Muscle of leg (tissue), 11 donors: ENCODE measurements around the gene GOLT1B. TPM values are rescaled to one million over a fixed set of nuclear protein-coding genes. Genes with fewer than 3 reads are reported as not detected.

Experiments
- DNase-seq: peaks from one replicate; pipeline ENCODE4 v3.0.0; 2013
- H3K27ac ChIP-seq: one replicate; pipeline ENCODE4 v1.5.1; 2013; ENCODE audit warnings: mild to moderate bottlenecking, low read length, control low read depth
- H3K27me3 ChIP-seq: one replicate; pipeline ENCODE4 v1.6.1; 2013; ENCODE audit warnings: low read length; ENCODE audit not compliant: control insufficient read depth, insufficient read depth
- H3K36me3 ChIP-seq: one replicate; pipeline ENCODE4 v1.6.1; 2013; ENCODE audit warnings: low read length; ENCODE audit not compliant: control insufficient read depth, insufficient read depth
- H3K4me1 ChIP-seq: one replicate; pipeline ENCODE4 v1.6.1; 2013; ENCODE audit warnings: low read length; ENCODE audit not compliant: control insufficient read depth, insufficient read depth
- H3K4me3 ChIP-seq: one replicate; pipeline ENCODE4 v1.5.1; 2013; ENCODE audit warnings: low read length, control low read depth
- H3K9me3 ChIP-seq: replicated peaks from 2 replicates; pipeline ENCODE4 v1.6.1; 2013; ENCODE audit warnings: low read depth, low read length; ENCODE audit not compliant: control insufficient read depth
- WGBS: methylation state at CpG from one replicate; pipeline ENCODE4 v1.1.5; 2013; ENCODE audit warnings: missing lambda C conversion rate; ENCODE audit not compliant: insufficient coverage; 5-methylcytosine and 5-hydroxymethylcytosine counted together
- polyA plus RNA-seq, 8 donors: library from polyadenylated mRNA; unstranded; fragments of 120-200 nt; gene quantifications; one replicate each; pipeline versions ENCODE4 v1.2.1 to v1.2.3, GENCODE V29; 2013; ENCODE audit warnings: inconsistent platforms in 1 of 8, low replicate concordance in 1 of 8; ENCODE audit not compliant: insufficient read length in 8 of 8, insufficient read depth in 1 of 8
- total RNA-seq: library from RNA; stranded (reverse); fragments of 120-200 nt; gene quantifications from one replicate; pipeline ENCODE4 v1.2.4, GENCODE V29; 2013

GOLT1B gene
- total and polyA plus RNA-seq, 9 donors: 29.3 to 50.4 (median 39.6) TPM

DNA sequence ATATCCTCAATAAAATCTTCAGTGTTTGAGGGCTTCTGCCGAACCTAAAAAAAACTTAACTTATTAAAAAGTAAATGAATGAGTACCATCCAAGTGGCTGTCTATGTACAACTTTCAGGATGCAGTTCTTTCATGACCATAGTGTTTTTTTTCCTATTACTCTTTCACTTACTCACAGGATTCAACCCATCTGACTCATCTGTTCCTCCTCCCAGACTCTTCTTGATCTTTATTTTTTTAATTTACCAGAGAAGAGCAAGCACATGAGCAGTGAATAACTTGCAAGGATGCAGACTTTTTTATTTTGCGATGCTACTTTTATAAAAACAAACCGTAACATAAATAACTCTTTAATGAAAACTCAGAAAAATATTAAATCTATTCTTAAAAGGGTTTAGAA, 24.6 kb upstream of the GOLT1B start:
- no peak for DNase-seq
- Histone ChIP-seq H3K27ac (no peak overlapping the region), H3K4me3 (no peak overlapping the region), H3K36me3 (peaks cover 39% of the 10 kb centered on the region), H3K9me3 (no peaks in the 10 kb centered on the region), H3K27me3 (no peaks in the 10 kb centered on the region), H3K4me1 (no peaks in the 10 kb centered on the region)
- WGBS: no CpG with 5 or more reads among the region's 3 CpGs

DNA sequence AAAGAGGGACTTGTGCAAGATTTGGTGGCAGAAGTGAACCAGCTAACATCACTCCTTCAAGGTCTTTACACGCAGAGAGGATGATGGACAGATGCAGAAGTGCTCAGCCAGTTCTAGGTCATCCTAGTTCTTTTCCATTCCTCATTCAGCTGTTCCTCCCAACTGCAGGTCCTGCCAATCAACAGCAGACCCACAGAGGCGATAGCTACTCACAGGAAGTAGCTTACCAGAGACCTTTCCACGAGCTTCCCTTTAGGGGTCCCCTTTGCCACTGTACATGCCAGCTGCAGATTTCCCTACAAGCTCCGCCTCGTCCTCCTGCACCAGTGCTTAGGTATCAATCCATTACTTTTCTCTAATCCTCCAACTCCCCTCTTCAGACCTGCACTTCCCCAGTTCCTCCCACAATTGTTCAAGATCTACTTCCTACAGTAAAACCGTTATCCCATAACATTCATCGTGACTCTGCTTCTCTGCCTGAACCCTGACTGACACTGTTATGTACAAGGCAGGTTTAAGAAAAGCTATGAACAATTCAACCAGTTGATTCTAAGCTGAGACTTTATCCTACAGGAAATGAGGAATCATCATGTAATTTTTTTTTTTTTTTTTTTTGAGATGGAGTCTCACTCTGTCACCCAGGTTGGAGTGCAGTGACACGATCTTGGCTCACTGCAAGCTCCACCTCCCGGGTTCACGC, 22.7 kb upstream of the GOLT1B start:
- Histone ChIP-seq H3K4me3 (no peak overlapping the region), H3K27me3 (no peaks in the 10 kb centered on the region), H3K9me3 (no peaks in the 10 kb centered on the region), H3K36me3 (peaks cover 32% of the 10 kb centered on the region), H3K4me1 (no peaks in the 10 kb centered on the region), H3K27ac (no peak overlapping the region)
- no peak for DNase-seq
- WGBS: 85% methylated on average over 5 of the region's 10 CpGs

DNA sequence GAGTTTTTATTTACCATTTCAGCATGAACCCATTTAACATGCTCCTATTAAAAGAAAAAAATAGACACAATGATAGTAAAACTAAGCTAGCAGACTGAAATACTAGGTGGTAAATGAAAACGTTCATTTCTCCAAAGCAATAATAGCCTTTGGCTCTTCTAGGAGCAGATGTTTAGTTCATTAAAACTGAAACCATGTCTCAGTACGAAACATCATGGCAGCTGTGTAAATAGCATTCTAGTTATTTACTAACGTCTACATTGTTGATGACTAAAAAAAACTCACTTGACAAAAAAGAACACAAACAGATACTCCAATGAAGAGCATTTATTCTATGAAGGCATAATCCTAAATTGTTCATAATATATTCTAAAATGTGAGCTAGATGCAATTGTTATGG, 18.1 kb upstream of the GOLT1B start:
- no peaks in the 10 kb centered on the region for H3K9me3 ChIP-seq
- H3K27me3 ChIP-seq: no peaks in the 10 kb centered on the region
- DNase-seq: no peak
- H3K4me1 ChIP-seq: no peaks in the 10 kb centered on the region
- WGBS: no CpG with 5 or more reads among the region's 3 CpGs
- peaks cover 29% of the 10 kb centered on the region for H3K36me3 ChIP-seq
- no peak overlapping the region for H3K4me3 ChIP-seq
- H3K27ac ChIP-seq: no peak overlapping the region

DNA sequence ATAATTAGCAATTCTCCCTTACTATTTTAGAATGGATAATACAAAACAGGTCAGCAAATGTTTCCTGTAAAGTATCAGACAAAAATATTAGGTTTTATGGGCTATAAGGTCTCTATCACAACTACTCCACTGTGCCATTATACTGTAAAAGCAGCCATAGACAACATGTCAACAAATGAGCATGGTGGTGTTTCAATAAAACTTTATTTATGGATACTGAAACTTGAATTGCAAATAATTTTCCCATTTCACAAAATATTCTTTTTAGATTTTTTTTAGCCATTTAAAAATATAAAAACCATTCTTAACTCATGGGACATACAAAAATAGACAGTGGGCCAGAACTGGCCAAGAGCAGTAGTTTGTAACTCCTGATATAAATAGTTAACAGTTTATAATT, 15.6 kb upstream of the GOLT1B start:
- peaks cover 27% of the 10 kb centered on the region for H3K36me3 ChIP-seq
- no peaks in the 10 kb centered on the region for H3K4me1 ChIP-seq
- no peaks in the 10 kb centered on the region for H3K9me3 ChIP-seq
- no peak for DNase-seq
- no peaks in the 10 kb centered on the region for H3K27me3 ChIP-seq
- no peak overlapping the region for H3K4me3 ChIP-seq
- no peak overlapping the region for H3K27ac ChIP-seq

DNA sequence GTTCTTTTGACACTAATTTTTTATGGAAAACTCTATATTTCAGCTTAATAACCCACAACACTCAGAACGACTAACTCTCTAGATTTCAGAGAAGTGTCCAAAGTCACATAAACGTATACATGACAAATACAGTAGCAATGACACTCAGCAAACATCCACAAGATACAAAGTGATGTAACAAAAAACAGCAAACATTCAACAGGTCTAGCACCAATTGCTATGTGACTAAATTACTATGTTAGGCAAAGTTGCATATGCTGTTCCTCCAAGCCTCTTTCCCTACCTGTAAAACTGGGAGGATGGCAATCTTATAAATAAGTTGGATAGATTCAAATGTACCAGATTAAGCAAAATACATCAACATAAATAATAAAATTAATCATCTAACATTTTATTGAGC, 1.8 kb upstream of the GOLT1B start:
- no peak for DNase-seq
- no peak overlapping the region for H3K4me3 ChIP-seq
- H3K4me1 ChIP-seq: peaks cover 12% of the 10 kb centered on the region
- H3K36me3 ChIP-seq: peaks cover 33% of the 10 kb centered on the region
- no peaks in the 10 kb centered on the region for H3K9me3 ChIP-seq
- H3K27ac ChIP-seq: no peak overlapping the region
- no CpG with 5 or more reads among the region's 2 CpGs for WGBS
- no peaks in the 10 kb centered on the region for H3K27me3 ChIP-seq

DNA sequence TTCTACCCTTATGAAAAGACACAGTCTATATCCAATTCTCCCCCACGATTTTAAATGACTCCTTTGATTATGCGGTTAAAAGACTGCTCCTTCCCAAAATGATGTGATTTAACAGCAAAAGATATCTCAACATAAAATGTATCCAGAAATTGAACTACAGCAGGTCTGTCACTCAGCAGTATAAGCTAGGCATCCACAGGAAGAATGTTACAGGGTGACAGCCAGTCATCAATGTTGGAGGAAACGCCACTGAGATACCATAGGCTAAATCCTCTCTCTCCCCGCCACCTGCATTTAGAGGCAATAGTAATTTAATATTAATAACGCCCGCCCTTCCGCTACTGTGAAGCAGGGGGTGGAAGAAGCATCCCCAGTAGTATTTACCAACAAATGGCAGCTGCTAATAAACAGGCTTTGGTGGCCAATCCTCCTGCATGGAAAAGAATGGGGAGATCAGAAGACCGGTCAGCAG, 767 bp upstream of the GOLT1B start:
- H3K4me1 ChIP-seq: peaks cover 12% of the 10 kb centered on the region

DNA sequence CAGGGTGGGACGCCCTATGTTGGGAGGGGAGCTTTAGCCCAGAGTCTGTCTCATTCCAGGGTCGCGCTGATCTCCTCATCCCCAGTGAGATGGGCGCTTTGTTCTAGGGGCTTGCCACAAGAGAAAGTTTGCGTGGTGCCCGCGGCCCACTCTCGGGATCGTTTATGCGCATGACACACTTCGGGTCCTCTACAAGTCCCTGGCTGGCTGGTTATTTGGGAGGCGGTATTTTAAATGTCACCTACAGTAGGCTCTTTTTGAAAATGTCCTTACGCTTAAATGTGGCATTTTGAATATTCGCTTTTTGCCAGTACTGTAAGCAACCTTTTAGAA, 541 bp downstream of the GOLT1B start:
- H3K27ac ChIP-seq: peak overlapping the region; percentile 97
- H3K36me3 ChIP-seq: peaks cover 13% of the 10 kb centered on the region
- 0% methylated on average over 4 of the region's 14 CpGs for WGBS
- H3K27me3 ChIP-seq: no peaks in the 10 kb centered on the region
- DNase-seq: peak; percentile 57
- H3K4me1 ChIP-seq: peaks cover 12% of the 10 kb centered on the region
- no peaks in the 10 kb centered on the region for H3K9me3 ChIP-seq
- peak overlapping the region; percentile 97 for H3K4me3 ChIP-seq

More for the DNA sequence above, 767 bp upstream of the GOLT1B start:
- Histone ChIP-seq H3K27ac (peak overlapping the region; percentile 97), H3K4me3 (peak overlapping the region; percentile 97), H3K27me3 (no peaks in the 10 kb centered on the region), H3K9me3 (no peaks in the 10 kb centered on the region), H3K36me3 (peaks cover 26% of the 10 kb centered on the region)
- 0% methylated on average over 1 of the region's 8 CpGs for WGBS
- DNase-seq: no peak

DNA sequence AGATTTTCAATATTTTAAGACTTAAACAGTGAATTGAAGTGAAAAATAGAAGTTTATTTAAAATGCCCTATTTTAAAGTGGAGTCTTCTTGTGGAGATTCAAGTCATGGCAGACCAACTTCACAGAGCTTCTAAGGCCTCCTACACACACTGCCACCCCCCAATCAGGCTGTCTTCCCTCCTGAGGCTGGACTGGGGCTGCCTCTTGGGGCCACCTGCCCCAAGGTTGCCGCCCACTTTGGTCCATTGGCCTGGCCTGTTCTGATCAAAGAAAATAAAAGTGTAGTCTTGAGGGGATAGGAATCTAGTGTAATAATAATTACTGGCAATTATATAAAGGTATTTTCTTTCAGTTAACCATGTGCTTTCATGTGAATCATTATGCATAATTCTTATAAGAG, 1.3 kb downstream of the GOLT1B start:
- no peak for DNase-seq
- Histone ChIP-seq H3K4me3 (peak overlapping the region; percentile 97), H3K27me3 (no peaks in the 10 kb centered on the region), H3K27ac (no peak overlapping the region), H3K4me1 (peaks cover 12% of the 10 kb centered on the region), H3K9me3 (no peaks in the 10 kb centered on the region), H3K36me3 (peaks cover 6% of the 10 kb centered on the region)
- no CpG with 5 or more reads among the region's 1 CpG for WGBS

DNA sequence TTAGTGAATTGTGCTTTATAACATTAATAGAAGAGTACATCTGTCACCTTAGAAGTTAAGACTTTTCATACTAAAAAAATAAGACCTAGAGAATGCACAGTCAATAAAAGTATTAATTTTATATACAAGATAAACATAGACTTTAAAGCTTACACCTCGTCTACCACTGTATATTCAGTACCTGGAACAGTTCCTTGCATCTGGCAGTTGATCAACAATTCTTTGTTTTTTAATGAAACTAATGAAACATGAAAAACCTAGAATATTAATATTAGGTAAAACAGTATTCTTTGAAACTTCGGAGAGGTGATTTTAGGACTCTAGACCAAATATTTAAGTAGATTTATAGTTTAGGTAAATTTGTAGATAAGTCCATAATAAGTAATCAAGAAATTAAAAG, 4.3 kb downstream of the GOLT1B start:
- Histone ChIP-seq H3K27ac (no peak overlapping the region), H3K4me1 (peaks cover 6% of the 10 kb centered on the region), H3K4me3 (no peak overlapping the region), H3K27me3 (no peaks in the 10 kb centered on the region), H3K36me3 (peaks cover 2% of the 10 kb centered on the region), H3K9me3 (no peaks in the 10 kb centered on the region)
- DNase-seq: no peak
- no CpG with 5 or more reads among the region's 2 CpGs for WGBS

DNA sequence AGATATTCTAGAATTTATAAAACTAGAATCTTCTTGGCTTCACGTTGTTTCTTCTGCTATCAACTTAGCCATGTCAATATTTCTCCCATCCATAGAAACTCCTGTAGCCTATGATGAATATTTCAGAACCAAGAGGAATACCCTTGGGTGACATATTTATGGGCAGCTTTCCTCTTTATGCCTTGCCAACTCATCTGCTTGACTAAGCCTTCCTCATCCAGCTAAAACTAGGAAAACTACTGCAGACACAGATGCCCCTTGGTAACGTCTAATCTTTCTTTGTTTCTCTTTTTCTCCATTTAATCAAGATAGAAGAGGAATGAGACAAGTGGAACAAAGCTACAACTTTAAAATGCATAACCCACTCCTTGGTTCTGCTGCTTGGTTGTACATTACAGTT, 6.3 kb downstream of the GOLT1B start:
- peaks cover 6% of the 10 kb centered on the region for H3K36me3 ChIP-seq
- H3K27me3 ChIP-seq: no peaks in the 10 kb centered on the region
- H3K4me1 ChIP-seq: peaks cover 4% of the 10 kb centered on the region
- no peak for DNase-seq
- H3K4me3 ChIP-seq: no peak overlapping the region
- no peaks in the 10 kb centered on the region for H3K9me3 ChIP-seq
- no peak overlapping the region for H3K27ac ChIP-seq
- no CpG with 5 or more reads among the region's 2 CpGs for WGBS

DNA sequence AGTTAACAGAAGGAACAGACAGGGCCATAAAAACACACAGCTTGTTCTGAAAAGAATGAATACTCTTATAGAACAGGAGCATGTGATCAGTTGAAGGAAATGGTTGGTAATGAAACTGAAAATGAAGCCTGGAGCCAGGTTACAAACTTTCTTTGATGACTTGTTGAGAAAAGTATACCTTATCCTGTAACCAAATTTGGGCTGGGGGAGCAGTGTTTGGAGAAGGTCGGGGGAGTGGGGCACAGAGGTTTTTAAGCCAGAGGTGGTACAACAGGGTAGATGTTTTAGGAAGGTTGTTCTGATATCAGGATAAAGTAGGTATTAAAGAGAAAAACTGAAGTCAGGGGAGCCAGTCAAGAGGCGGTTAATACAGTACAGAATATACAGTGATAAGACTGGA, 8.2 kb downstream of the GOLT1B start:
- no peaks in the 10 kb centered on the region for H3K27me3 ChIP-seq
- no peak overlapping the region for H3K4me3 ChIP-seq
- no peak for DNase-seq
- H3K4me1 ChIP-seq: no peaks in the 10 kb centered on the region
- no peak overlapping the region for H3K27ac ChIP-seq
- WGBS: 43% methylated on average over 2 of the region's 2 CpGs
- no peaks in the 10 kb centered on the region for H3K9me3 ChIP-seq
- peaks cover 17% of the 10 kb centered on the region for H3K36me3 ChIP-seq
